HEK293 (cell line): ENCODE measurements around the gene LHFPL6.
A peak's percentile ranks its signal among the peaks of the same experiment; 100 is the strongest.
"Not testable (repeated sequence)": the region's sequence is repeated elsewhere in the genome, so short reads cannot be mapped to it uniquely, and the experiment has no call there.

Experiments
- CTCF ChIA-PET: fragments of 350-600 bp; formaldehyde crosslinking; extraction: SDS; loops from one replicate; lab custom pipeline; 2021; ENCODE audit warnings: antibody characterized with exemption; lab: Yijun Ruan, JAX
- POLR2A ChIA-PET: fragments of 300-600 bp; formaldehyde crosslinking; extraction: SDS; loops from one replicate; lab custom pipeline; 2020; ENCODE audit warnings: antibody characterized with exemption, inconsistent platforms; lab: Yijun Ruan, JAX
- H3K27ac ChIP-seq: fragments of 200-500 bp; sonication (Bioruptor generic); 2 replicates; pipeline ENCODE4 v1.5.1; 2014; ENCODE audit warnings: low read depth, low read length, control low read depth, inconsistent platforms; ENCODE audit errors: extremely low read depth
- H3K36me3 ChIP-seq, 2 experiments: fragments of 200-500 bp in 1 of 2; sonication (Bioruptor generic) in 1 of 2; 1 replicate in 1 of 2; 2 replicates in 1 of 2; pipeline ENCODE4 v1.5.1; 2014 to 2017; ENCODE audit warnings: inconsistent platforms in 2 of 2, low read length in 2 of 2; ENCODE audit not compliant: control insufficient read depth in 2 of 2, insufficient read depth in 1 of 2
- H3K4me1 ChIP-seq: fragments of 200-500 bp; sonication (Bioruptor generic); 2 replicates; pipeline ENCODE4 v1.5.1; 2014; ENCODE audit warnings: mild to moderate bottlenecking, low read length, inconsistent platforms; ENCODE audit not compliant: control insufficient read depth, insufficient read depth
- H3K4me3 ChIP-seq: 2 replicates; pipeline ENCODE4 v1.5.1; 2011; ENCODE audit warnings: low read depth, mild to moderate bottlenecking, control low read depth, low read length, moderate library complexity
- H3K9me3 ChIP-seq: fragments of 200-500 bp; sonication (Bioruptor generic); 2 replicates; pipeline ENCODE4 v1.5.1; 2014; ENCODE audit warnings: low read depth, low read length, inconsistent platforms; ENCODE audit not compliant: control insufficient read depth, insufficient read depth
- FEZF1 ChIP-seq: fragments of 450-650 bp; formaldehyde crosslinking; IDR thresholded peaks from 2 replicates; pipeline ENCODE4 v1.5.1; 2016; ENCODE audit warnings: missing biosample characterization, missing genetic modification characterization
- ZBTB1 ChIP-seq: fragments of 450-650 bp; formaldehyde crosslinking; IDR thresholded peaks from 2 replicates; pipeline ENCODE4 v1.5.1; 2016; ENCODE audit warnings: missing biosample characterization, missing genetic modification characterization
- ZBTB21 ChIP-seq: fragments of 450-650 bp; formaldehyde crosslinking; IDR thresholded peaks from 2 replicates; pipeline ENCODE4 v1.5.1; 2017; ENCODE audit warnings: missing biosample characterization, missing genetic modification characterization
- ZFHX2 ChIP-seq: fragments of 450-650 bp; formaldehyde crosslinking; conservative IDR thresholded peaks from 2 replicates; pipeline ENCODE4 v1.5.1; 2016; ENCODE audit warnings: missing biosample characterization, missing genetic modification characterization
- ZFP3 ChIP-seq: fragments of 450-650 bp; formaldehyde crosslinking; IDR thresholded peaks from 2 replicates; pipeline ENCODE4 v1.5.1; 2016; ENCODE audit warnings: low read depth, missing biosample characterization, missing genetic modification characterization
- ZNF138 ChIP-seq: fragments of 450-650 bp; formaldehyde crosslinking; IDR thresholded peaks from 2 replicates; pipeline ENCODE4 v1.5.1; 2016; ENCODE audit warnings: missing biosample characterization, missing genetic modification characterization, borderline replicate concordance
- ZNF18 ChIP-seq: fragments of 450-650 bp; formaldehyde crosslinking; IDR thresholded peaks from 2 replicates; pipeline ENCODE4 v1.5.1; 2016; ENCODE audit warnings: missing biosample characterization, missing genetic modification characterization
- ZNF184 ChIP-seq: fragments of 450-650 bp; IDR thresholded peaks from 2 replicates; pipeline ENCODE4 v1.5.1; 2018; ENCODE audit warnings: missing biosample characterization, mild to moderate bottlenecking, missing genetic modification characterization
- ZNF23 ChIP-seq: fragments of 450-650 bp; formaldehyde crosslinking; IDR thresholded peaks from 2 replicates; pipeline ENCODE4 v1.5.1; 2016; ENCODE audit warnings: missing biosample characterization, missing genetic modification characterization, borderline replicate concordance
- ZNF280D ChIP-seq: fragments of 450-650 bp; formaldehyde crosslinking; IDR thresholded peaks from 2 replicates; pipeline ENCODE4 v1.5.1; 2016; ENCODE audit warnings: missing biosample characterization, missing genetic modification characterization
- ZNF366 ChIP-seq: fragments of 450-650 bp; formaldehyde crosslinking; conservative IDR thresholded peaks from 2 replicates; pipeline ENCODE4 v1.5.1; 2016; ENCODE audit warnings: missing biosample characterization, missing genetic modification characterization
- ZNF624 ChIP-seq: fragments of 450-650 bp; formaldehyde crosslinking; IDR thresholded peaks from 2 replicates; pipeline ENCODE4 v1.5.1; 2017; ENCODE audit warnings: missing biosample characterization, missing genetic modification characterization
- ZNF629 ChIP-seq: fragments of 450-650 bp; formaldehyde crosslinking; IDR thresholded peaks from 2 replicates; pipeline ENCODE4 v1.5.1; 2017; ENCODE audit warnings: missing biosample characterization, missing genetic modification characterization
- ZNF670 ChIP-seq: fragments of 450-650 bp; formaldehyde crosslinking; IDR thresholded peaks from 2 replicates; pipeline ENCODE4 v1.5.1; 2016; ENCODE audit warnings: missing biosample characterization, missing genetic modification characterization, low read depth
- ZSCAN4 ChIP-seq: fragments of 450-650 bp; formaldehyde crosslinking; IDR thresholded peaks from 2 replicates; pipeline ENCODE4 v1.5.1; 2017; ENCODE audit warnings: missing biosample characterization, missing genetic modification characterization
- TF ChIP-seq, protein P1 (sequence below): fragments of 450-650 bp; formaldehyde crosslinking; IDR thresholded peaks from 2 replicates; pipeline ENCODE4 v1.5.1; 2016; ENCODE audit warnings: missing biosample characterization, missing genetic modification characterization, low read depth

Gene LHFPL6

DNA sequence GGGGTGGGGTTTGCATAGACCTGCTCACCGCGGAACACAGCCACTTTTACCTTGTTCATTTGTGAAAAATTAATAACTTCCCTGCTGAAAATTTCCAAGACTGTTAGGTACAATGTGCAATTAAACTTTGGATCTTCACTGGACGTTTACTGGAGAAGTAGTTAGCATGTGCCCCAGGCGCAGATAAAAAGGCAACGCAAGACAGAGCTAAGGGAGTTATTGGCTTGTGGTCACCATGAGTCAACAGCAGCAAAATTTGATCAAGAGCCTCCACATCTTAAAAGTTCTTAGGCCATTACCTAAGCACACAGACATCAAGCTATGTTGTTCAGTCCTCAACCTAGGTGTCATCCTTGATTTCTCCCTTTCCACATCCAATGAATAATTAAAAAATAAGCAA lies 257.0 kb downstream of the LHFPL6 start:
- Histone ChIP-seq H3K4me3 (no peak overlapping the region), H3K4me1 (peaks cover 14% of the 10 kb centered on the region), H3K27ac (no peak overlapping the region), H3K36me3 (no peaks in the 10 kb centered on the region), H3K9me3 (no peaks in the 10 kb centered on the region)
- ChIA-PET POLR2A (interaction anchor here (0.7 kb wide), 1 partner anchor 10 kb away, joined by 5 read pairs; no protein-coding TSS in a partner anchor), CTCF (interaction anchor here (1.1 kb wide), 1 partner anchor 11 kb away, joined by 4 read pairs; no protein-coding TSS in a partner anchor)
- TF ChIP-seq ZFP3 (no peak), ZNF280D (no peak), FEZF1 (tag by site-specific recombination) (peak; percentile 69; the same call in 1 of the 2 replicates), ZNF138 (tag by site-specific recombination) (no peak), ZNF366 (tag by site-specific recombination) (no peak)
- TF ChIP-seq, all 188 proteins: peak for 1

- no peak overlapping the region for H3K4me3 ChIP-seq
- H3K4me1 ChIP-seq = peaks cover 10% of the 10 kb centered on the region
- no peaks in the 10 kb centered on the region for H3K36me3 ChIP-seq
- no peak overlapping the region for H3K27ac ChIP-seq
- POLR2A ChIA-PET = no interaction called here
- TF ChIP-seq ZNF23 (tag by site-specific recombination) (no peak), ZNF624 (tag by site-specific recombination) (no peak), ZSCAN4 (tag by site-specific recombination) (no peak), ZNF670 (no peak), ZBTB1 (tag by site-specific recombination) (no peak), ZNF18 (tag by site-specific recombination) (no peak)
- no peaks in the 10 kb centered on the region for H3K9me3 ChIP-seq
- CTCF ChIA-PET = no interaction called here
Observed at GRCh38 chr13:39341251-39341650, 261.7 kb downstream of the LHFPL6 start.

DNA sequence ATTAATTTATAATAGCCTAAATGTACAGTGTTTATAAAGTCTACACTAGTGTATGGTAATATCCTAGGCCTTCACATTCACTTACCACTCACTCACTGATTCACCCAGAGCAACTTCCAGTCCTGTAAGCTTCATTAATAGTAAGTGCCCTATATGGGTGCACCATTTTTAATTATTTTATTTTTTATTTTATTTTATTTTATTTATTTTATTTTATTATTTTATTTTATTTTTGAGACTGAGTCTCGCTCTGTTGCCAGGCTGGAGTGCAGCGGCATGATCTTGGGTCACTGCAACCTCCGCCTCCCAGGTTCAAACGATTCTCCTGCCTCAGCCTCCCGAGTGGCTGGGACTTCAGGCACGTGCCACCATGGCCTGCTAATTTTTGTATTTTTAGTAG lies 264.9 kb downstream of the LHFPL6 start:
- H3K27ac ChIP-seq, H3K9me3 ChIP-seq, POLR2A ChIA-PET, CTCF ChIA-PET, H3K36me3 ChIP-seq, H3K4me3 ChIP-seq: not testable (repeated sequence)
- H3K4me1 ChIP-seq = peaks cover 13% of the 10 kb centered on the region

GRCh38 chr13:39336937-39337336 lies 266.1 kb downstream of the LHFPL6 start:
- no peak overlapping the region for H3K27ac ChIP-seq
- H3K4me1 ChIP-seq = peaks cover 13% of the 10 kb centered on the region
- POLR2A ChIA-PET = interaction anchor here (0.6 kb wide), 1 partner anchor 10 kb away, joined by 6 read pairs; no protein-coding TSS in a partner anchor
- H3K9me3 ChIP-seq = no peaks in the 10 kb centered on the region
- H3K36me3 ChIP-seq = no peaks in the 10 kb centered on the region
- CTCF ChIA-PET = no interaction called here
- no peak overlapping the region for H3K4me3 ChIP-seq
- TF ChIP-seq ZFHX2 (tag by site-specific recombination) (no peak), ZBTB21 (peak; percentile 37; the same call in 1 of the 2 replicates), ZNF629 (peak; percentile 60; the same call in 1 of the 2 replicates), ZNF184 (tag by site-specific recombination) (no peak)
- TF ChIP-seq, protein P1, sequence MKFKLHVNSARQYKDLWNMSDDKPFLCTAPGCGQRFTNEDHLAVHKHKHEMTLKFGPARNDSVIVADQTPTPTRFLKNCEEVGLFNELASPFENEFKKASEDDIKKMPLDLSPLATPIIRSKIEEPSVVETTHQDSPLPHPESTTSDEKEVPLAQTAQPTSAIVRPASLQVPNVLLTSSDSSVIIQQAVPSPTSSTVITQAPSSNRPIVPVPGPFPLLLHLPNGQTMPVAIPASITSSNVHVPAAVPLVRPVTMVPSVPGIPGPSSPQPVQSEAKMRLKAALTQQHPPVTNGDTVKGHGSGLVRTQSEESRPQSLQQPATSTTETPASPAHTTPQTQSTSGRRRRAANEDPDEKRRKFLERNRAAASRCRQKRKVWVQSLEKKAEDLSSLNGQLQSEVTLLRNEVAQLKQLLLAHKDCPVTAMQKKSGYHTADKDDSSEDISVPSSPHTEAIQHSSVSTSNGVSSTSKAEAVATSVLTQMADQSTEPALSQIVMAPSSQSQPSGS (tag by site-specific recombination) = peak; percentile 63; the same call in 1 of the 2 replicates
